ENCODE measurements around the gene DOCK8. TPM values are rescaled to one million over a fixed set of nuclear protein-coding genes. Genes with fewer than 3 reads are reported as not detected.

The DOCK8 gene
- total RNA-seq, 1 donor from 2014 or later: 219 TPM

DNA sequence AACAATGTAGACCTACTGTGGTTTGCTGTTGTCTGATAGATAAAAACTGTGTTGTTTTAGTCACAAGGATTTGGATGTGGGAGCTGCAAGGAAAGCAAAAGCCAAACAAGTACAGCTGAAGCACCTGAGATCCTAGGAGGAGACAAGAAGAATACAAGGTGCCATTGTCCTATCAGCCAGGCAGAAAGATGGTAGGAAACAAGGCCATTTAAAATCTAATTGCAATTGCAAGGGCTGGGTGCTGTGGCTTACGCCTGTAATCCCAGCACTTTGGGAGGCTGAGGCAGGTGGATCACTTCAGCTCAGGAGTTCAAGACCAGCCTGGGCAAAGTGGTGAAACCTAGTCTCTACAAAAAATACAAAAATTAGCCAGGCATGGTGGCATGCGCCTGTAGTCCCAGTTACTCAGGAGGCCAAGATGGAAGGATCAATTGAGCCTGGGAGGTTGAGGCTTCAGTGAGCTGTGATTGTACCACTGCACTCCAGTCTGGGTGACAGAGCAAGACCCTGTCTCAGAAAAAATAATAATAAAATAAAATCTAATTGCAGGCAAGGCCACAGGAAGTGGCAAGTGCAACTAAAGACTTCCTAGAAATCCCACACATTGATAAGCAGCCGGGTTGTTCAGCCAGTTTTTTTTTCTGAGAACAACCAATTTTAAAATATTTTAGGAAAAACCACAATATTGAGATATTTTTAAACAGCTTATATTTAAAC lies 22.6 kb downstream of the DOCK8 start:
- Mint-ChIP-seq H3K27me3 (no peaks in the 10 kb centered on the region), H3K36me3 (ENCODE audit: low read depth) (peaks cover 23% of the 10 kb centered on the region), H3K9me3 (no peaks in the 10 kb centered on the region), H3K4me1 (peaks cover 14% of the 10 kb centered on the region), H3K27ac (no peak overlapping the region), H3K4me3 (no peak overlapping the region)
- DNase-seq: no peak
- ChIA-PET POLR2A (no interaction called here), CTCF (no interaction called here)
- no peak for ATAC-seq (ENCODE audit: low read depth)
- TF ChIP-seq, protein P1, sequence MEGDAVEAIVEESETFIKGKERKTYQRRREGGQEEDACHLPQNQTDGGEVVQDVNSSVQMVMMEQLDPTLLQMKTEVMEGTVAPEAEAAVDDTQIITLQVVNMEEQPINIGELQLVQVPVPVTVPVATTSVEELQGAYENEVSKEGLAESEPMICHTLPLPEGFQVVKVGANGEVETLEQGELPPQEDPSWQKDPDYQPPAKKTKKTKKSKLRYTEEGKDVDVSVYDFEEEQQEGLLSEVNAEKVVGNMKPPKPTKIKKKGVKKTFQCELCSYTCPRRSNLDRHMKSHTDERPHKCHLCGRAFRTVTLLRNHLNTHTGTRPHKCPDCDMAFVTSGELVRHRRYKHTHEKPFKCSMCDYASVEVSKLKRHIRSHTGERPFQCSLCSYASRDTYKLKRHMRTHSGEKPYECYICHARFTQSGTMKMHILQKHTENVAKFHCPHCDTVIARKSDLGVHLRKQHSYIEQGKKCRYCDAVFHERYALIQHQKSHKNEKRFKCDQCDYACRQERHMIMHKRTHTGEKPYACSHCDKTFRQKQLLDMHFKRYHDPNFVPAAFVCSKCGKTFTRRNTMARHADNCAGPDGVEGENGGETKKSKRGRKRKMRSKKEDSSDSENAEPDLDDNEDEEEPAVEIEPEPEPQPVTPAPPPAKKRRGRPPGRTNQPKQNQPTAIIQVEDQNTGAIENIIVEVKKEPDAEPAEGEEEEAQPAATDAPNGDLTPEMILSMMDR (IDR thresholded peaks at IDR 0.05): no peak
- intact Hi-C loops (cut with micrococcal nuclease): no loop called here

DNA sequence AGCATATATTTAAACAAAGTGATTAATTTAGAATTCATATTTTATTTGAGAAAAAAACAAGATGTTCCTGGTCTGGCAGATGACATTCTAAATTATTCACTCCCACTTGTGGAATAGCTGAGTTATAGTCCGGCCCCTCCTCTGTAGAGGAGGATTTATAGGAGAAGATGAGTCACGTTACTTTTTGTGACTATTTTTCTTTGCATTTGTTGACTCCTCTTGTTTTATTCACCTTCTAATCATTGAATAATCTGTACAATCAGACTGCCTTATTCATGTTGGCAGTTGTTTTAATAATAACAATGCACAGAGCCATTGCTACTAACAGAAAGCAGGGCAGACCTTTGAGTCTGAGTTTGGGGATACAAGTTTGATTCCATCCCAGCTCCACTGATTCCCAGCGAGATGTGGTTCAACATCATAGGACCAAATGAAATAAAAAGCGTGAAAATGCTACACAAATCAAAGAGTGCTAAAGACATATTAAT lies 23.2 kb downstream of the DOCK8 start:
- Mint-ChIP-seq H3K36me3 (ENCODE audit: low read depth) (peaks cover 23% of the 10 kb centered on the region), H3K4me1 (peaks cover 16% of the 10 kb centered on the region), H3K4me3 (no peak overlapping the region), H3K27ac (no peak overlapping the region), H3K27me3 (no peaks in the 10 kb centered on the region), H3K9me3 (no peaks in the 10 kb centered on the region)
- ChIA-PET POLR2A (no interaction called here), CTCF (no interaction called here)
- ATAC-seq (ENCODE audit: low read depth) (no peak), DNase-seq (no peak)
- TF ChIP-seq, protein P1 (IDR thresholded peaks at IDR 0.05): no peak
- intact Hi-C loops (cut with micrococcal nuclease): no loop called here

DNA sequence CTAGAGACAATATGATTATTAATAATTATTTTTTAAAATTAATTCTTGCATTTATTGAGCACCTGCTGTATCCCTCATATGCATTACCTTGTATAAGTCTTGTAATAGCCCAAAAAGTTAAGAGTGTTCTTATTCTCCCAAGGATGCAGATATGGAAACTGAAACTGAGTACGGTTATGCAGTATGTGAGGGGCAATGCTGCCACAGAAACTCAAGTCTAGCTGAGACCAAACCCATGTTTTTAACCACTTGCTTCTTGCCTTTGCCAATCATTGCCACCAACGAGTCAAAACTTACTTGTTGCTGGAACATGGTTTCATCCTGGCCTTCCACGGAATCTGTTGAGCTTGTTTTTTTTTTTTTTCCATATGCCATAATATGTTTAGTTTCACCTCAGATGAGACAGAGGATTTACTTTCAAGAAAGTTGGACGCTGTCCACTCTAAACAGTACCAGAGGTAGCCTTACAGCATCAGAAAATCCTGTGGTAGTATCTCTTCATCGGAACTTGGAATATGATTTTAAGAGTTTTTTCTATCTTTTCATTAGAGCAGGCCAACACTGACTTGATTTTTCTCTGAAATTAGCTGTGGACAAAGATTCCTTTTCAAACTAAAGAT lies 27.9 kb downstream of the DOCK8 start:
- no peaks in the 10 kb centered on the region for H3K9me3 Mint-ChIP-seq
- DNase-seq (no peak), ATAC-seq (ENCODE audit: low read depth) (no peak)
- H3K4me1 Mint-ChIP-seq: peaks cover 9% of the 10 kb centered on the region
- TF ChIP-seq, protein P1 (IDR thresholded peaks at IDR 0.05): no peak
- no peaks in the 10 kb centered on the region for H3K27me3 Mint-ChIP-seq
- no peak overlapping the region for H3K4me3 Mint-ChIP-seq
- ChIA-PET CTCF (no interaction called here), POLR2A (no interaction called here)
- peaks cover 14% of the 10 kb centered on the region for H3K36me3 Mint-ChIP-seq (ENCODE audit: low read depth)
- intact Hi-C loops (cut with micrococcal nuclease): no loop called here
- H3K27ac Mint-ChIP-seq: no peak overlapping the region

DNA sequence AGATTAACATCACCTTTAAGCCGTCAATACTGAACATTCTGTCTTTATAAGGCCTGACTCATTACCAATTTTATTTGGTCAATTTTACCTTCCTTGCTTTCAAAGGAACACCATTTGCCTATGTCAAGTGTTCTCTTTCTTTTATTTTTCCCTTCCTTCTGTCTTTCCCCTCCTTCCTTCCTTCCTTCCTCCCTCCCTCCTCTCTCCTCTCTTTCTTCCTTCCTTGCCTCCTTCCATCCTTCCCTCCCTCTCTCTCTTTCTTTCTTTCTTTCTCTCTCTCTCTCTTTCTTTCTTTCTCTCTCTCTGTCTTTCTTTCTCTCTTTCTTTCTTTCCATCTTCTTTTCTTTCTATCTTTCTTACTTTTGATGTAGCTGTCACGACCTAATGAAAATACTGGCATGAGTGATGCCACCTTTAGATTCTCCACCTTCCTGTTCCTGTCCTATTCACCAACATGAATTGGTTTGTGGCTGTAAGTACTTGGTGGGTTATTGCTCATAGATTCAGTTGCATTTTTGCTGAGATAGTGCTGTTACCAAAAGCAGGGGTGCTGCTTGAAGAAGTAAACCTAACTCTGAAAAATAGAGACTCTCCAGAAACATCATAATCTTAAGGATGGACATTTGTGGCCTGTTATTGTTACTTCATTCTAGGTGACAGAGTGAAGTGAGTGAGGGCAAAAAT lies 33.8 kb downstream of the DOCK8 start:
- ATAC-seq (ENCODE audit: low read depth) (no peak), DNase-seq (no peak)
- H3K4me1 Mint-ChIP-seq: peaks cover 13% of the 10 kb centered on the region
- no peak overlapping the region for H3K27ac Mint-ChIP-seq
- ChIA-PET CTCF (no interaction called here), POLR2A (interaction anchor here (0.9 kb wide), 1 partner anchor 33 kb away, joined by 3 read pairs; no protein-coding TSS in a partner anchor)
- H3K27me3 Mint-ChIP-seq: no peaks in the 10 kb centered on the region
- no peaks in the 10 kb centered on the region for H3K9me3 Mint-ChIP-seq
- intact Hi-C loops (cut with micrococcal nuclease): no loop called here
- no peak overlapping the region for H3K4me3 Mint-ChIP-seq
- peaks cover 4% of the 10 kb centered on the region for H3K36me3 Mint-ChIP-seq (ENCODE audit: low read depth)
- TF ChIP-seq, protein P1 (IDR thresholded peaks at IDR 0.05): no peak

DNA sequence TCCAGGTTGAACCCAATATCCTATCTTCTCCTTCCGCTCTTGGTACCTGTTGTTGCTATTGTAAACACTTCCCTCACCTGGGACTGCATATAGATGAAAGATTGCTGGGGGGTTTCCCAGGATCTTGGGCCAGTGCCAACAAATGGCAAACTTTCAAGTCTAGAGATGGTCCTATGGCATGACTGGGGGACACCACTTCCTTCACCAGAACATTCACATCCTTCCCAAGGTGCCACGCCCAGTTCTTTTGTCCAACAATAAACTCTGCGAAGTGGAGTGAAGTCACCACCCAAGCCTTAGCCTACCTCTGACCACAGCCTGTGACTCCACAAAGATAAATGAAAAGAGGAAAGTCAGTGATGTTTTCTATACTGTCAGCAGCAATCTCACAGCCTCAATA lies 34.4 kb downstream of the DOCK8 start:
- CTCF ChIA-PET: no interaction called here
- intact Hi-C loops (cut with micrococcal nuclease): no loop called here
- DNase-seq (no peak), ATAC-seq (ENCODE audit: low read depth) (no peak)
- Mint-ChIP-seq H3K4me1 (peaks cover 13% of the 10 kb centered on the region), H3K4me3 (no peak overlapping the region), H3K36me3 (ENCODE audit: low read depth) (peaks cover 4% of the 10 kb centered on the region), H3K27me3 (no peaks in the 10 kb centered on the region), H3K9me3 (no peaks in the 10 kb centered on the region), H3K27ac (no peak overlapping the region)
- POLR2A ChIA-PET: no interaction called here
- TF ChIP-seq, protein P1 (IDR thresholded peaks at IDR 0.05): no peak

Data from activated B cell treated with CpG ODN at 0.5 μM for 24 hours (primary cell).